ENCODE data around the gene DDX1. TPM values are rescaled to one million over a fixed set of nuclear protein-coding genes. Genes with fewer than 3 reads are reported as not detected.

Gene DDX1
- total and polyA plus RNA-seq, 9 of the 15 experiments (the other 6 are each of a cell fraction or from before 2014, with no cell fraction given): 116 to 277 (median 232) TPM

DNA sequence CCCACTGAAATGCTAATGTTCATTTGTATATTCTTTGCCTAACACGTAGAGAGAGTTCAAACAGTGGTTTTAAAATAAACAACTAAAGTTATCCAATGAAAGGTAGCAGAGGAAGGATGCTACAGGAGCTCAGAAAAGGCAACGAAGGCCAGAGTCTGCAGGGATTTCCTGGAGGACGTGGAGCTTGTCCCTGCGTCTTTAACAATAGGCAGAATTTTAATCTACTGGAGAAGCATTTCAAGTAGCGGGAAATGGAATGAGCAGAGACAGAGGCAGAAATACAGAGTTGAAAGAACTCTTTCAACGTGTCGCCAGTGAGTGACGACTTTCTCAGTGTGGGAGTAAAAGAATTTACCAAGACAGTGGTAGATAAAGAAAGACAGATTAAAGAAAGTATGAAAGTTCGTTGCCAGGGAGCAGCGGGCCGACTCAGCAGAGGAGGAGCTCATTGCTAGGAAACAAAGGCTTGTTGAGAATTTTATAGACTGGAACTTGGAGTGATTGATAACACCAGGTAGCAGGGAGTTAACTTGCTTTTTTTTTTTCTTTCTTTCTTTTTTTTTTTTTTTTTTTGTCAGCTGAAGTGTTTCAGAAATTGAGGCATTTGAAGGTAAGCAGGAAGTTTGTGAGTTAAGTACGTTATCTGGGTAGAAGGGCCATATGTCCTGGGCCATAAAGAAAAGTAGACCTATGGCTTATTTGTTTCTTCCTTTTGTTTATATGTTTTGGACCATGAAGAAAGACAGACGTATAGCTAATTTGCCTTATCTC lies 29.9 kb upstream of the DDX1 start (continued):
- TF ChIP-seq SREBF1 (IDR thresholded peaks at IDR 0.05; ENCODE audit: borderline replicate concordance, low read depth, low read length) (no peak), GTF2F1 (IDR thresholded peaks at IDR 0.05; ENCODE audit: low read depth, low read length) (no peak), JUN (IDR thresholded peaks at IDR 0.05; ENCODE audit: borderline replicate concordance, low read depth, low read length) (0 out of 2 replicates have a peak, but pooled peaks have one; percentile 15), JUN (CRISPR knock-in tag; IDR thresholded peaks at IDR 0.05; ENCODE audit: borderline replicate concordance) (no peak), PRMT5 (CRISPR knock-in tag; IDR thresholded peaks at IDR 0.05) (no peak), ZBTB7A (IDR thresholded peaks at IDR 0.05; ENCODE audit: borderline replicate concordance, control insufficient read depth, low read depth, low read length) (no peak), ZKSCAN3 (CRISPR knock-in tag; IDR thresholded peaks at IDR 0.05) (no peak), MYC (IDR thresholded peaks at IDR 0.05; ENCODE audit: low read depth, low read length) (no peak), MYC (CRISPR knock-in tag; IDR thresholded peaks at IDR 0.05; ENCODE audit: borderline replicate concordance, low read depth) (no peak), RUNX1 (IDR thresholded peaks at IDR 0.05; ENCODE audit: low read depth) (no peak), ZNF282 (CRISPR knock-in tag; IDR thresholded peaks at IDR 0.05) (no peak)
- TF ChIP-seq, protein P1, sequence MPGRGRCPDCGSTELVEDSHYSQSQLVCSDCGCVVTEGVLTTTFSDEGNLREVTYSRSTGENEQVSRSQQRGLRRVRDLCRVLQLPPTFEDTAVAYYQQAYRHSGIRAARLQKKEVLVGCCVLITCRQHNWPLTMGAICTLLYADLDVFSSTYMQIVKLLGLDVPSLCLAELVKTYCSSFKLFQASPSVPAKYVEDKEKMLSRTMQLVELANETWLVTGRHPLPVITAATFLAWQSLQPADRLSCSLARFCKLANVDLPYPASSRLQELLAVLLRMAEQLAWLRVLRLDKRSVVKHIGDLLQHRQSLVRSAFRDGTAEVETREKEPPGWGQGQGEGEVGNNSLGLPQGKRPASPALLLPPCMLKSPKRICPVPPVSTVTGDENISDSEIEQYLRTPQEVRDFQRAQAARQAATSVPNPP (IDR thresholded peaks at IDR 0.05; ENCODE audit: borderline replicate concordance, insufficient read depth, insufficient read length): no peak
- TF ChIP-seq, protein P2, sequence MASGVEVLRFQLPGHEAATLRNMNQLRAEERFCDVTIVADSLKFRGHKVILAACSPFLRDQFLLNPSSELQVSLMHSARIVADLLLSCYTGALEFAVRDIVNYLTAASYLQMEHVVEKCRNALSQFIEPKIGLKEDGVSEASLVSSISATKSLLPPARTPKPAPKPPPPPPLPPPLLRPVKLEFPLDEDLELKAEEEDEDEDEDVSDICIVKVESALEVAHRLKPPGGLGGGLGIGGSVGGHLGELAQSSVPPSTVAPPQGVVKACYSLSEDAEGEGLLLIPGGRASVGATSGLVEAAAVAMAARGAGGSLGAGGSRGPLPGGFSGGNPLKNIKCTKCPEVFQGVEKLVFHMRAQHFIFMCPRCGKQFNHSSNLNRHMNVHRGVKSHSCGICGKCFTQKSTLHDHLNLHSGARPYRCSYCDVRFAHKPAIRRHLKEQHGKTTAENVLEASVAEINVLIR (CRISPR knock-in tag; IDR thresholded peaks at IDR 0.05): peak; percentile 66
- TF ChIP-seq, protein P3, sequence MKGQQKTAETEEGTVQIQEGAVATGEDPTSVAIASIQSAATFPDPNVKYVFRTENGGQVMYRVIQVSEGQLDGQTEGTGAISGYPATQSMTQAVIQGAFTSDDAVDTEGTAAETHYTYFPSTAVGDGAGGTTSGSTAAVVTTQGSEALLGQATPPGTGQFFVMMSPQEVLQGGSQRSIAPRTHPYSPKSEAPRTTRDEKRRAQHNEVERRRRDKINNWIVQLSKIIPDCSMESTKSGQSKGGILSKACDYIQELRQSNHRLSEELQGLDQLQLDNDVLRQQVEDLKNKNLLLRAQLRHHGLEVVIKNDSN (CRISPR knock-in tag; IDR thresholded peaks at IDR 0.05): no peak
- TF ChIP-seq, protein P4, sequence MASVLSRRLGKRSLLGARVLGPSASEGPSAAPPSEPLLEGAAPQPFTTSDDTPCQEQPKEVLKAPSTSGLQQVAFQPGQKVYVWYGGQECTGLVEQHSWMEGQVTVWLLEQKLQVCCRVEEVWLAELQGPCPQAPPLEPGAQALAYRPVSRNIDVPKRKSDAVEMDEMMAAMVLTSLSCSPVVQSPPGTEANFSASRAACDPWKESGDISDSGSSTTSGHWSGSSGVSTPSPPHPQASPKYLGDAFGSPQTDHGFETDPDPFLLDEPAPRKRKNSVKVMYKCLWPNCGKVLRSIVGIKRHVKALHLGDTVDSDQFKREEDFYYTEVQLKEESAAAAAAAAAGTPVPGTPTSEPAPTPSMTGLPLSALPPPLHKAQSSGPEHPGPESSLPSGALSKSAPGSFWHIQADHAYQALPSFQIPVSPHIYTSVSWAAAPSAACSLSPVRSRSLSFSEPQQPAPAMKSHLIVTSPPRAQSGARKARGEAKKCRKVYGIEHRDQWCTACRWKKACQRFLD (CRISPR knock-in tag; IDR thresholded peaks at IDR 0.05): peak; percentile 61
- TF ChIP-seq, protein P5, sequence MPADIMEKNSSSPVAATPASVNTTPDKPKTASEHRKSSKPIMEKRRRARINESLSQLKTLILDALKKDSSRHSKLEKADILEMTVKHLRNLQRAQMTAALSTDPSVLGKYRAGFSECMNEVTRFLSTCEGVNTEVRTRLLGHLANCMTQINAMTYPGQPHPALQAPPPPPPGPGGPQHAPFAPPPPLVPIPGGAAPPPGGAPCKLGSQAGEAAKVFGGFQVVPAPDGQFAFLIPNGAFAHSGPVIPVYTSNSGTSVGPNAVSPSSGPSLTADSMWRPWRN (IDR thresholded peaks at IDR 0.05; ENCODE audit: low read depth): no peak
- TF ChIP-seq, protein P6, sequence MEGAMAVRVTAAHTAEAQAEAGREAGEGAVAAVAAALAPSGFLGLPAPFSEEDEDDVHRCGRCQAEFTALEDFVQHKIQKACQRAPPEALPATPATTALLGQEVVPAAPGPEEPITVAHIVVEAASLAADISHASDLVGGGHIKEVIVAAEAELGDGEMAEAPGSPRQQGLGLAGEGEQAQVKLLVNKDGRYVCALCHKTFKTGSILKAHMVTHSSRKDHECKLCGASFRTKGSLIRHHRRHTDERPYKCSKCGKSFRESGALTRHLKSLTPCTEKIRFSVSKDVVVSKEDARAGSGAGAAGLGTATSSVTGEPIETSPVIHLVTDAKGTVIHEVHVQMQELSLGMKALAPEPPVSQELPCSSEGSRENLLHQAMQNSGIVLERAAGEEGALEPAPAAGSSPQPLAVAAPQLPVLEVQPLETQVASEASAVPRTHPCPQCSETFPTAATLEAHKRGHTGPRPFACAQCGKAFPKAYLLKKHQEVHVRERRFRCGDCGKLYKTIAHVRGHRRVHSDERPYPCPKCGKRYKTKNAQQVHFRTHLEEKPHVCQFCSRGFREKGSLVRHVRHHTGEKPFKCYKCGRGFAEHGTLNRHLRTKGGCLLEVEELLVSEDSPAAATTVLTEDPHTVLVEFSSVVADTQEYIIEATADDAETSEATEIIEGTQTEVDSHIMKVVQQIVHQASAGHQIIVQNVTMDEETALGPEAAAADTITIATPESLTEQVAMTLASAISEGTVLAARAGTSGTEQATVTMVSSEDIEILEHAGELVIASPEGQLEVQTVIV (CRISPR knock-in tag; IDR thresholded peaks at IDR 0.05; ENCODE audit: borderline replicate concordance): no peak
- TF ChIP-seq, protein P7, sequence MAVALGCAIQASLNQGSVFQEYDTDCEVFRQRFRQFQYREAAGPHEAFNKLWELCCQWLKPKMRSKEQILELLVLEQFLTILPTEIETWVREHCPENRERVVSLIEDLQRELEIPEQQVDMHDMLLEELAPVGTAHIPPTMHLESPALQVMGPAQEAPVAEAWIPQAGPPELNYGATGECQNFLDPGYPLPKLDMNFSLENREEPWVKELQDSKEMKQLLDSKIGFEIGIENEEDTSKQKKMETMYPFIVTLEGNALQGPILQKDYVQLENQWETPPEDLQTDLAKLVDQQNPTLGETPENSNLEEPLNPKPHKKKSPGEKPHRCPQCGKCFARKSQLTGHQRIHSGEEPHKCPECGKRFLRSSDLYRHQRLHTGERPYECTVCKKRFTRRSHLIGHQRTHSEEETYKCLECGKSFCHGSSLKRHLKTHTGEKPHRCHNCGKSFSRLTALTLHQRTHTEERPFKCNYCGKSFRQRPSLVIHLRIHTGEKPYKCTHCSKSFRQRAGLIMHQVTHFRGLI (CRISPR knock-in tag; IDR thresholded peaks at IDR 0.05): no peak

All from K562 (cell line).